HG03354 (cell line): ENCODE data around the gene AFG1L.
"Not testable (repeated sequence)": the region's sequence is repeated elsewhere in the genome, so short reads cannot be mapped to it uniquely, and the experiment has no call there.

Experiments
- ATAC-seq: cut with Tn5 transposase; IDR thresholded peaks from one replicate; pipeline ENCODE4 v1.9.1; 2021; ENCODE audit warnings: mild to moderate bottlenecking; ENCODE audit not compliant: unreplicated experiment, poor library complexity, severe bottlenecking

The AFG1L gene

GRCh38 chr6:108442770-108443520, 148.1 kb downstream of the AFG1L start:
- ATAC-seq = no peak

- no peak for ATAC-seq
Measured at GRCh38 chr6:108446629-108447150, 151.8 kb downstream of the AFG1L start.

GRCh38 chr6:108448481-108448880, 153.6 kb downstream of the AFG1L start:
- no peak for ATAC-seq

- ATAC-seq = not testable (repeated sequence)
Measured at GRCh38 chr6:108449717-108450116, 154.9 kb downstream of the AFG1L start.

- ATAC-seq = no peak
Measured at GRCh38 chr6:108451816-108452215, 157.0 kb downstream of the AFG1L start.

GRCh38 chr6:108452711-108453195, 157.9 kb downstream of the AFG1L start:
- no peak for ATAC-seq

- ATAC-seq = no peak
Measured at GRCh38 chr6:108453601-108454185, 158.8 kb downstream of the AFG1L start.

GRCh38 chr6:108454356-108454755, 159.5 kb downstream of the AFG1L start:
- no peak for ATAC-seq

- no peak for ATAC-seq
Measured at GRCh38 chr6:108455688-108456087, 160.8 kb downstream of the AFG1L start.

- no peak for ATAC-seq
Measured at GRCh38 chr6:108463784-108464183, 168.9 kb downstream of the AFG1L start.

- no peak for ATAC-seq
Measured at GRCh38 chr6:108464418-108465097, 169.7 kb downstream of the AFG1L start.

- no peak for ATAC-seq
Measured at GRCh38 chr6:108465098-108465495, 170.2 kb downstream of the AFG1L start.

GRCh38 chr6:108468346-108468745, 173.5 kb downstream of the AFG1L start:
- ATAC-seq = no peak

GRCh38 chr6:108469316-108469715, 174.5 kb downstream of the AFG1L start:
- ATAC-seq = no peak

GRCh38 chr6:108473197-108473596, 178.3 kb downstream of the AFG1L start:
- ATAC-seq = no peak

GRCh38 chr6:108476376-108476775, 181.5 kb downstream of the AFG1L start:
- no peak for ATAC-seq

- no peak for ATAC-seq
Measured at GRCh38 chr6:108476847-108477430, 182.1 kb downstream of the AFG1L start.

GRCh38 chr6:108482559-108482958, 187.7 kb downstream of the AFG1L start:
- no peak for ATAC-seq

GRCh38 chr6:108484016-108484415, 189.2 kb downstream of the AFG1L start:
- ATAC-seq = no peak

- ATAC-seq = no peak
Measured at GRCh38 chr6:108489699-108490098, 194.8 kb downstream of the AFG1L start.
